Osteocyte (in vitro differentiated cells): ENCODE results near the gene C5orf46. TPM values are rescaled to one million over a fixed set of nuclear protein-coding genes. Genes with fewer than 3 reads are reported as not detected.
"Not testable (repeated sequence)": the region's sequence is repeated elsewhere in the genome, so short reads cannot be mapped to it uniquely, and the experiment has no call there.

Experiments used
- DNase-seq: peaks from one replicate; pipeline ENCODE4 v3.0.0; 2021; ENCODE audit warnings: mixed read lengths; ENCODE audit not compliant: unreplicated experiment; ENCODE audit errors: extremely low spot score
- H3K27ac Mint-ChIP-seq: one replicate; pipeline ENCODE4 v1.8.0; 2021; ENCODE audit warnings: mild to moderate bottlenecking, mixed read lengths; ENCODE audit not compliant: unreplicated experiment
- H3K27me3 Mint-ChIP-seq: one replicate; pipeline ENCODE4 v1.8.0; 2021; ENCODE audit warnings: mixed read lengths; ENCODE audit not compliant: unreplicated experiment
- H3K36me3 Mint-ChIP-seq: one replicate; pipeline ENCODE4 v1.8.0; 2021; ENCODE audit warnings: mixed read lengths; ENCODE audit not compliant: unreplicated experiment
- H3K4me1 Mint-ChIP-seq: one replicate; pipeline ENCODE4 v1.8.0; 2021; ENCODE audit warnings: mixed read lengths; ENCODE audit not compliant: unreplicated experiment
- H3K4me3 Mint-ChIP-seq: one replicate; pipeline ENCODE4 v1.8.0; 2021; ENCODE audit warnings: mild to moderate bottlenecking, moderate library complexity, mixed read lengths; ENCODE audit not compliant: unreplicated experiment
- H3K9me3 Mint-ChIP-seq: one replicate; pipeline ENCODE4 v1.8.0; 2021; ENCODE audit warnings: mixed read lengths; ENCODE audit not compliant: unreplicated experiment
- CTCF ChIP-seq: fragments of 200-600 bp; sonication (generic); IDR thresholded peaks from 2 replicates; pipeline ENCODE4 v1.5.0; 2021; ENCODE audit warnings: antibody characterized with exemption, mild to moderate bottlenecking, moderate library complexity
- total RNA-seq: library from RNA; stranded (reverse); gene quantifications from 2 replicates; pipeline ENCODE4 v1.2.1, GENCODE V29; 2021

Gene C5orf46
- total RNA-seq, 1 donor from 2014 or later: not detected

- H3K4me3 Mint-ChIP-seq: no peak overlapping the region
Observed at GRCh38 chr5:147876141-147876540, 30.2 kb downstream of the C5orf46 start.

GRCh38 chr5:147874910-147875367 is 31.4 kb downstream of the C5orf46 start:
- TF ChIP-seq CTCF: no peak
- no peak for DNase-seq
- Mint-ChIP-seq H3K9me3 (no peaks in the 10 kb centered on the region), H3K36me3 (no peaks in the 10 kb centered on the region), H3K27me3 (peaks cover 88% of the 10 kb centered on the region), H3K27ac (no peak overlapping the region), H3K4me1 (no peaks in the 10 kb centered on the region), H3K4me3 (no peak overlapping the region)

More at GRCh38 chr5:147876141-147876540, 30.2 kb downstream of the C5orf46 start:
- DNase-seq: no peak
- Mint-ChIP-seq H3K36me3 (no peaks in the 10 kb centered on the region), H3K27me3 (peaks cover 87% of the 10 kb centered on the region), H3K27ac (no peak overlapping the region), H3K4me1 (no peaks in the 10 kb centered on the region), H3K9me3 (no peaks in the 10 kb centered on the region)
- no peak for TF ChIP-seq CTCF

DNA sequence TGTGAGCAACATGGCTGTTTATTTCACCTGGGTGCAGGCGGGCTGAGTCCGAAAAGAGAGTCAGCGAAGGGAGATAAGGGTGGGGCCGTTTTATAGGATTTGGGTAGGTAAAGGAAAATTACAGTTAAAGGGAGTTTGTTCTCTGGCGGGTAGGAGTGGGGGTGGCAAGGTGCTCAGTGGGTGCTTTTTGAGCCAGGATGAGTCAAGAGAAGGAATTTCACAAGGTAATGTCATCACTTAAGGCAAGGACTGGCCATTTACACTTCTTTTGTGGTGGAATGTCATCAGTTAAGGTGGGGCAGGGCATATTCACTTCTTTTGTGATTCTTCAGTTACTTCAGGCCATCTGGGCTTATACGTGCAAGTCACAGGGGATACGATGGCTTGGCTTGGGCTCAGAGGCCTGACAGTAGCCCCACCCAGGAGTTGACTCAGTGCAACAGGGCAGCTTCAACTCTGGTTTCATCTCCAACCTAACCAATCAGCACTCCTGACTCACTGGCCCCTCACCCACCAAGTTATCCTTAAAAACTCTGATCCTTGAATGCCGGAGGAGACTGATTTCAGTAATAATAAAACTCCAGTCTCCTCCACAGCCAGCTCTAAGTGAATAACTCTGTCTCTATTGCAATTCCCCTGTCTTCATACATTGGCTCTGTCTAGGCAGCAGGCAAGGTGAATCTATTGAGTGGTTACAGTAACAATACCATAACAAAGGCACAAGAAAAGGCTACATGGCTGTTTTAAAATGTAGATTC is 32.0 kb downstream of the C5orf46 start:
- H3K9me3 Mint-ChIP-seq, DNase-seq, H3K4me3 Mint-ChIP-seq, H3K36me3 Mint-ChIP-seq, H3K27ac Mint-ChIP-seq, H3K4me1 Mint-ChIP-seq: not testable (repeated sequence)
- H3K27me3 Mint-ChIP-seq: peaks cover 89% of the 10 kb centered on the region

DNA sequence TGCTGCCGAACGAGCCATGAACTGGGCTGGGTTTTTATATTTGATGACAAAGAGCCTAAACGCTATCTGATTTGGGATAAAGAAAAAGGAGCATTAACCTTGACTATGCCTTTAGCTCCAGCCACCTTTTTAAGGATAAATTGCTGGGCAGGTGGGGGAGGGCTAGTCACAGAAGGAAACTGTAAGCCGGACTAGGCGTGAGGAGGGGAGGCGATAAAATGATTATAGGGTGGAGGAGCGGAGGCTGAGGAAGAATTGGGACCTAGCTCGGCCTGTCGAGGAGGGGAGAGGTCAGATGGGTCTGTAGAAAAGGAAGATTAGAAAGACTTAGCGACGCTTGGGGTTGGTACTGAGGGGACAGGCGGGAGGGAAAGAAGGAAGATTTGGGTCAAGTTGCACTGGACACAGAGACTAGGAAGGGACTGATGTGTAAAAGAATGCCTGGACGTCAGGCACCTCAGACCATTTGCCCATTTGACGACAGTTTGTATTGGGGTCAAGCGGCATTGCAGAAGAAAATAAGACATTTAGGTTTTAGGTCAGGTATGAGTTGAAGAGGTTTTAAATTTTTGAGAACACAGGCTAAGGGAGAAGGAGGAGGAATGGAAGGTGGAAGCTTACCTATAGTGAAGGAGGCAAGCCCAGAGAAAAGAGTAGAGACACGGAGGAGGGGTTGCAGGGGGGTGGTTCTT is 33.4 kb downstream of the C5orf46 start:
- H3K27me3 Mint-ChIP-seq: peaks cover 90% of the 10 kb centered on the region
- not testable (repeated sequence) for DNase-seq, H3K4me3 Mint-ChIP-seq, H3K27ac Mint-ChIP-seq, H3K36me3 Mint-ChIP-seq, H3K9me3 Mint-ChIP-seq, H3K4me1 Mint-ChIP-seq

GRCh38 chr5:147871980-147872549 is 34.3 kb downstream of the C5orf46 start:
- H3K4me3 Mint-ChIP-seq, H3K9me3 Mint-ChIP-seq, H3K4me1 Mint-ChIP-seq, H3K36me3 Mint-ChIP-seq, DNase-seq, H3K27ac Mint-ChIP-seq: not testable (repeated sequence)
- peaks cover 85% of the 10 kb centered on the region for H3K27me3 Mint-ChIP-seq

DNA sequence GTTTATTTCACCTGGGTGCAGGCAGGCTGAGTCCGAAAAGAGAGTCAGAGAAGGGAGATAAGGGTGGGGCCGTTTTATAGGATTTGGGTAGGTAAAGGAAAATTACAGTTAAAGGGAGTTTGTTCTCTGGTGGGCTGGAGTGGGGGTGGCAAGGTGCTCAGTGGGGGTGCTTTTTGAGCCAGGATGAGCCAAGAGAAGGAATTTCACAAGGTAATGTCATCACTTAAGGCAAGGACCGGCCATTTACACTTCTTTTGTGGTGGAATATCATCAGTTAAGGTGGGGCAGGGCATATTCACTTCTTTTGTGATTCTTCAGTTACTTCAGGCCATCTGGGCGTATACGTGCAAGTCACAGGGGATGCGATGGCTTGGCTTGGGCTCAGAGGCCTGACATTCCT is 36.4 kb downstream of the C5orf46 start:
- H3K27me3 Mint-ChIP-seq: peaks cover 68% of the 10 kb centered on the region
- H3K36me3 Mint-ChIP-seq, H3K4me1 Mint-ChIP-seq, H3K4me3 Mint-ChIP-seq, DNase-seq, H3K9me3 Mint-ChIP-seq, H3K27ac Mint-ChIP-seq: not testable (repeated sequence)

DNA sequence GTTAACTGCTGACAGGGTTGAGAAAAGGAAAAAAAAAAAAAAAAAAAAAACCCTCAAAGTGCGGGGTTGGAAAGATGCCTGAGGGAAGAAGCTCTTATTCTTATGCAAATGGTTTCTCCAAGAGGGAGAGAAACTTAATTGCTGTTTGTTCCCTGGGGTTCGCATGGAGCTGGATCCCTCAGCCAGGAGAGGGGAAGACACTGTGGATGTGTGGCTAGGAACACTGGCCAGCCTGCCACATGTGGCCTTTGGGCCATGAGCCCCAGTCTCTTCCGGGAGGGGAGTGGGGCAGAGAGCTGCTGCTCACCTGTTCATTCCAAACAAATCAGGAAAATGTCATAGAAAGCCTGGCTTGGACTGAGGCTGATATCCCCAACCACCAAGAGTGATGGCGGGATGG is 37.2 kb downstream of the C5orf46 start:
- Mint-ChIP-seq H3K36me3 (no peaks in the 10 kb centered on the region), H3K9me3 (no peaks in the 10 kb centered on the region), H3K27me3 (peaks cover 60% of the 10 kb centered on the region), H3K4me1 (no peaks in the 10 kb centered on the region), H3K4me3 (no peak overlapping the region), H3K27ac (no peak overlapping the region)
- TF ChIP-seq CTCF: no peak
- DNase-seq: no peak
